GM18505 (cell line): ENCODE results near the gene SGMS2.

Experiments used
- ATAC-seq: cut with Tn5 transposase; IDR thresholded peaks from one replicate; pipeline ENCODE4 v1.9.1; 2021; ENCODE audit not compliant: unreplicated experiment
- POLR2A ChIP-seq: IDR thresholded peaks from 4 replicates; pipeline ENCODE4 v1.6.1; 2011; ENCODE audit warnings: borderline replicate concordance; ENCODE audit not compliant: insufficient read depth, insufficient read length; ENCODE audit errors: extremely low read depth

The SGMS2 gene

DNA sequence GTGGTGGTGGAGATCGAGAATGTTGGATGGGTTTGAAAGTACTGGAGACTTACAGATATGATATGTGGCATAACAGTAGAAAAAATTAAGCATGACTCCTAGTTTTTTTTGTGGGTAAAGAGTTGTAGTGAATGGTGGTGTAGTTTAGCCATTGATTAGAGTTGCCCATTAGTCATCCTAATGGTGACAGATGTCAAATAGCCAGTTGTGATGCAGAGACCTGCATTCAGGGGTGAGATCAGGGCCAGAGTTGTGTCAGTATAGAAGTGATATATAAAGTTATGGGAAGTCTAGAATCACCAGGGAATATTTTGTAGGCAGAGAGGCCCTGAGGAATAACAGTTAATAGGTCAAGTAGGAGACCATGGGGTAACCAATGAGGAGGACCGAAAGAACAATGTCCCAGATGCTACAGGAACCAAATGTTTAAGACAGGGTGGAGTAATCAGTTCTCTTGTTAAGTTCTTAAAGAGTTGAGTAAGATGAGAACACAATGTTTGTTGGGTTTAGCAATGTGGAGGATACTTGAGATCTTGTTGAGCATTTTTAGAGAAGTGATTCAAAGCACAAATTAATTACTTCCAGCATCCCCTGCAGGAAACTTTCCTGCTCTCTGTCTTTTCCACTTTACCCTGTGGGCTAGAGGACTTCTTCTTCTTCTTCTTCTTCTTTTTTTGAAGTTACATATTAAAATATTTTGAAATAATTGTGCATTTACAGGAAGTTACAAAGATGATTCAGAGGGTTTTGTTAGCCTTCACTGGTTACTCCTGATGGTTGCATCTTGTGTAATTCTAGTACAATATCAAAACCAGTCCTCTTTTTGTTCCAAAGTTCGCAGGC is 13.3 kb downstream of the SGMS2 start:
- no peak for TF ChIP-seq POLR2A
- ATAC-seq: no peak

DNA sequence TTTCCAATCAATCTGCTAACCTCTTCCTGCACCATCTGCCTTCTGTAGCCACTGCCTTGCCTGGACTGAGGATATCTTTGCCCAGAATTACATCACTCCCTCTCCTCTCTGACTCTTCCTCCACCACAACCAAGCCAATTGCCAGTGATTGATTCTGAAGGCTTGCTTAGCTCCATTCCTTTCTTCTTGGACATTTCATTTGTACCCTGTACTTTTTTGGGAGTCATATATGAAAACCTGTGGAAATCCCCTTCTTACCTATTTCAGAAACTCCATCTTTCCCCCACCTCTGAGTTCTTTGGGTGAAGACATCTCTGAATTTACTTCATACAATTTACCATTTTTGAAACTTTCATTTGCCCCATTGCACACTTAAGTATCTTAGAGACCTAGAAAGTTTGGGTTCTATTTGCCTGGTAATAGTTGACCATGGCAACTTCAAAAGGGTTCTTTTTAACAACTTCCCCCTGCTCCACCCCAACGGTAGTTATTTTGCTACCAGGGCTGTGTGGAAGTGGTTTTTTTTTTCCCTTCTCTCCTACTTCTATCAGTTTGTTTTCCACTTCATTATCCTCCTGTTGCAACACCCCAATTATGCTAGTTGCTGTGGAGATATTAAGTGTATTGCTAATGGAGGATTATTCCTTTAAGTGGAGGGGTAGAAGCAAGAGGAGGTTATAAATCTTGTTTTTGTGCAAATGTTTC is 14.3 kb downstream of the SGMS2 start:
- no peak for ATAC-seq
- no peak for TF ChIP-seq POLR2A

DNA sequence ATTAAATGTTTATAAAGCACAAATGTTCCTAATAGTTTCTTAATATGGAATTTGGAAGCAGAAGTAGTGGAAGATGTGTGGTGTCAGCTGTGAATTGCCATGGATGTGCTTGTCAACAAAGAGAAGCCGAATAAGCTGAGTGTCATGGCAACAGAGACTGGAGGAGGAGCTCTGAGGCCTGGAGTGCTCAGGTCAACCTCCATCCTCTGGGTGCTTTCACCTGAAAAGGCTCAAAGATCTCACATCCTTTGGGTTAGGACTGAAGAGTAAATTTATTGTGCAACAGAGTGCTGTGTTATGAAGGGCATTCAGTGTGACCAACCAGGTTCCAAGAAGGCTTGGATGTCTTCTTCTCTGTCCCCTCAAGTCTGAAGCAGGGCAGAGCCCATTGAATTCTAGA is 18.7 kb downstream of the SGMS2 start:
- ATAC-seq: no peak
- no peak for TF ChIP-seq POLR2A

DNA sequence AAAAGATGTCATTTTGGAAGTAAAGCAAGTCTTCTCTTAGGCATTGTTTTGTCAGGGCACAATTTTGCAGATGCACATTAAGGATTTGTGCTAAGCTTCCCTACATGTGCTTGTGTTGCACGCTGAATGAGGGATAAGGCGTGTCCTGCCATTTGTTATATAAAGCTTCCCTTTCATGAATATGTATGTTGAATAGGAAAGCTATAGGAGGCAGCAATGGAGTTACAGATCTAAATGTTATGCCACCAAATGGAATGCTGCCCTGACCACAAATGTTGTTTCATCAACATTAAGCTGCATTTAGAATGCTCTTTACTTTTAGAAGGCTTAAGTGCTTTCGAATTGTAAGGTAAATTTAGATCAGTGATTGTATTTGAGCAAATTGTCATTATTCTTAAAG is 20.9 kb downstream of the SGMS2 start:
- no peak for ATAC-seq
- TF ChIP-seq POLR2A: no peak

DNA sequence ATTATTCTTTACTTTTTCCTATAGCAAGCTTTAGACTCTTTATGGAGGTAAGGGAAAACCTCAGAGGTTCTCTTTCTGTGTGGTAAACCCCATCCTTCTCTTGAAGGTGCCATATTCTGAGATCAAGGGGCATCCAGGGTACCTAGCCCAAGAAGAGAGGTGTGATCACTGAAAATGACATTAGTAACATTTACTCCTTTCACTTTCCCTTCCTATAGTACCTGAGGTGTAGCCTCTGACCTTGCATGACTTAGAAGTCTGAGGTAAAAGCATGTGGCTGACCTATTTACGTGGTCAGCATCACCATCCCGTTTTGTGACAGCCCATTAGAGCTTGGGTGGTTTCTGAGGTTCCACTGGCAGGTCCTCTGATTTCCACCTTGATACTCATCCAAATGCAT is 25.7 kb downstream of the SGMS2 start:
- no peak for TF ChIP-seq POLR2A
- ATAC-seq: no peak

DNA sequence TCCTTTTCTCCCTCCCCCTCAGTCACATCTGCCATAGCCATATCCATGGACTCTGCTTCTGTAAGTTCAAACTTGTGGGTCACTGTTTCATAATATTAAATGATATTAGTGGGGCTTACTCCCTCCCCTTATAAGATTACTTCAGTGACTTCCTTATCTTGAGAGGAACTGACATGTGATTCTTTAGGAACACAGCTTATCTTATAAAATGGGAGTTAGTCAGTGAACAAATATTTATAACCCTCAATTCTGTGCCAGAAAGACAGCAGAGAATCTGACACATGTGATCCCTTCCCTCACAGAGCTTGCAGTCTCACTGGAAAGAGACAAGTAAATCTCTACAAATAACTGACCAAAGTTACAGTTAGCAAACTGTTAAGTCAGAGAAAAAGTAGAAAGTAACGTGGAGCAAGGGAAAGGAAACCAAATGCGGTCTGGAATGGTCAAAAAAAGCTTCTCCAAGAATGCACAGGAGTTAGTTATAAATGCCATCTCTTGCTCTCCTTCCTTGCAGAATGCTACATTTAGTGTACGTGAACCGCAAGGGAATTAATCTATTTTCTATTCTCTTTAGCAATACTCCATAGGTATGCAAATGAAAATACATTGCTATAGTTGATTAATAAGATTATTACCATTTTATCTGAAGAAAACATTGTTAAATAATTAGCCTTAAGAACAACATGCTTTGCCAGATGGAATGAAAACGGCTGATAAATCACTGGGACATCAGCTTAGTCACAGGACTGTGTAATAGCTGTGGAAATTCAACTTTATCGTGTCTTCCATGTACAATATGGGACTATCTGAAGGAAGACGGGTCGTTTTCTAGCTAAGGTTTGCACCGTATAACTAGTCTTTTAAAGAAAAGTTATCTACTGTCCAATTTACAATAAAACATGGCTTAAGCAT is 29.0 kb downstream of the SGMS2 start:
- TF ChIP-seq POLR2A: no peak
- ATAC-seq: no peak

DNA sequence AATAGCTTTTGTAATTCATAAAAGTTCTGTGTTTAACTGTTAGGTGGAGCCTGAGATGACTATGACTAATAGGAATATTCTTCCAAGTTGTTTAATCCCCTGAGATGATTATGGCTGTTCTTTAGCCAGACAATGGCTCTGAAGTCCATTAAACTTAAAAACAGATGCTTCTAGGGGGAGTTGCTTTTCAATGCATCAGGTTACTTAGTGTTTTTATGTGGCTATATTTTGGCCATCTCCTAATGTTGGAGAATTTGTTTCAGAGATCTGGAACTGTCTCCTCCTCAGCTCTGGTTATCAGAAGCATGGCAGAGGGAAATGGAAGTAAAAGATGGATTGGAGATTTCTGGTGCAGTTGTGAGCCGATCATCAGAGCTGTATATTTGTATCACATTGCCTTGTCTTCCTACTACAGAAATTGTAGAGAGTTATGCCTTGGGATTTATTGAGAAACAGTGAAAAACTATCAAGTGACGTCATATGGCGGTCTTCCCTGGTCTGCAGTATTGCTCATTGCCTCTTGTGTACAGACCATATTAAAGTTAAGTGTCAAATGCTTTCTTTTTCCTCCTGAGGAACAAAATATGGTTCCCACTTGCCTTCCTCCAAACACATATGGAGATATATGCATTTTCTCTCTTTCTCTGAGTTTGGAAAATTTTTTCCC is 29.8 kb downstream of the SGMS2 start:
- no peak for TF ChIP-seq POLR2A
- ATAC-seq: no peak

DNA sequence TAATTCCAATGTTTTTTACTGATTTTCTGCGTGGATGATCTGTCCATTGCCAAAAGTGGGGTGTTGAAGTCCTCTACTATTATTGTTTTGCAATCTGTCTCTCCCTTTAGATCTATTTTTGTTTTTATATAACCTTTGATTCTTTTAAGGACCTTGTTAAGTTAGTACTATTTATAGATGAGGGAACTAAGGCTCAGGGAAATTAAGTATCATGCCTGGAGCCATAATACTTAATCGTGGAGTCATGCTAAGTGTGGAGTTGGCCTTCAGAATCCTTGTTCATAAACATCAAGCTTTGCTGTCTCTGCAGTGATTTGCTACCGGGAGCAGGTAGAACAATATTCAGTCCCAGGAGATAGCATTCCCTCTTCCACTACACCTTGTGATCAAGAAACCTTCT is 31.0 kb downstream of the SGMS2 start:
- ATAC-seq: no peak
- no peak for TF ChIP-seq POLR2A

DNA sequence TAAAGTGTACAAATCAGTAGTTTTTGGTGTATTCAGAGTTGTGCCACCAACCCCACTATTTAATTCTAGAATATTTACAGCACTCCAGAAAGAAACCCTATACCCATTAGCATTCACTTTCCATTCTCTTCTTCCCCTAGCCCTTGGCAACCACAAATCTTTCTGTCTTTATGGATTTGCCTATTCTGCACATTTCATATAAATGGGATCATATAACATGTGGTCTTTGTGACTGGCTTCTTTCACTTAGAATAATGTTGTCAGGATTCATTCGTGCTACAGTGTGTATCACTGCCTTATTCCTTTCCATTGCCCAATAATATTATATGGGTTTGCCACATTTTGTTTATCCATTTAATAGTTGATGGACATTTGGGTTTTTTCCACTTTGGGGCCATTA is 32.2 kb downstream of the SGMS2 start:
- no peak for ATAC-seq
- no peak for TF ChIP-seq POLR2A

DNA sequence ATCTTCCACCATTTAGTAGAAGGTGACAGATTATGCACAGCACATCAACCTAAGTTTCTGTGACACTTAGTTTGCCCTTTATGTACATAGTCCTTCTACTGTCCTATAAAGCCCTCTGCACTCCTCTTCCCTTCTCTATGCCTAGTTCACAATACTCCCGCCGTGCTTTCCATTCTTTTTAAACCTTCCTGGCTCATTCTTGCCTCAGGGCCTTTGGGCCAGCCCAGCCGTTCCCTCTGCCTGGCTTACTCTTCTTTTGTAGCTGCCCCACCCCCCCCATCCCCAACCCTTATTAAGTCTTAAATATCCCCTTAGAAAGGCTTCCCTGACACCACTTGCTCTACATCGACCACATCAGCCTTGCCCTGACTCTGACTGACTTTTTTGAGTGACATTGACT is 33.0 kb downstream of the SGMS2 start:
- no peak for ATAC-seq
- TF ChIP-seq POLR2A: no peak

DNA sequence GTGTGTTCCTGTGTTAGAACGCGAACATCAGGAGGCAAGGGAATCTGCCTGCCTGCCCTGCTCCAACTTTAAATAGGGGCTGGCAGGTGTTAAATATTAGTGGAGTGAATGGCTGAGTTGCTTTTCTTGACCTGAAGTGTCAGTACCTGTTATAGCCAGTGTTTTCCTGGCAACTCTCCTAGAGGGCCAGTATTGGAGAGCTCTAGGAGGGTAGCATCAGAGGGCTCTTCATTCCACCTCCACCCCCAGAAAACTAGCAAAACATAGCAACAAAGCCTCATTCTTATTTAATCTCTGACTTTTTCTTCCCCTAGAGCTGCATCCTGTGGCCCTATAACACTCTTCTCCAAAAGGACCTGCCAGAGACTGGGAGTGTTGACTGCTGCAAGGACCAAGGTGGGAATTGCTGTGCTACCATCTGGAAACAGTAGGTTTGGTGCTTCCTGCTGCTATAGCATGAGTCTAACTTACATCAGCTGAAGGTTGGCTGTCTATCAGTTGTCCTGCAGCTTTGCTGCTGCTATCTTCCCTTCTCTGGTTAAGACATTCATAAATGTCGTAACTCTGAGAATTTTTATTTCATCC is 33.5 kb downstream of the SGMS2 start:
- no peak for ATAC-seq
- no peak for TF ChIP-seq POLR2A

DNA sequence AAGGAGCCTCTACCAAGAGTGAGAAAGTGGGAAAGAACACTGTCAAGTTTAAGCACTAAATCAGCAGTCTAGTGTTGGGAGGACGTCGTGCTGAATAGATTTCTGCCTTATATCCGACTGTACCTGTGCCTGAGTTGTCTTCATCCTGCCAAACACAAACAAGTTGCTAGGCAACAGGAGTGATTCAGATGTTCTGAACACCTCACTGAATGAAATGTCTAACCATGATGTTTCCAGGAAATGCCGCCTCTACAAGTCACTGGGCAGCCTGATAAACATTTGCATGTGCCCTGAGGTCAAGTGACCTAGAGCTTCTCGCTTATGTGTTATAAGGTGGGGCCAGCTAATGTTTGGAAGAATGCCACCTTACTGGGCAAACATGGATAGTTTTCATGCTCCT is 37.9 kb downstream of the SGMS2 start:
- ATAC-seq: no peak
- TF ChIP-seq POLR2A: no peak
